ENCODE results near the gene ZNHIT3. TPM values are rescaled to one million over a fixed set of nuclear protein-coding genes. Genes with fewer than 3 reads are reported as not detected.

ZNHIT3 gene
- total and polyA plus RNA-seq, 2 of the 13 experiments (the other 11 are each of a cell fraction or from before 2014, with no cell fraction given) = 66.6 to 77.4 TPM

GRCh38 chr17:36486204-36487194 is at the start of gene ZNHIT3 (continued):
- TF ChIP-seq ZBTB40 (IDR thresholded peaks at IDR 0.05) (no peak), ZBTB40 (CRISPR knock-in tag; IDR thresholded peaks at IDR 0.05) (peak; percentile 27; the same call in 1 of the 2 replicates), ZBTB3 (CRISPR knock-in tag; IDR thresholded peaks at IDR 0.05; ENCODE audit: borderline replicate concordance, low read depth) (no peak; the same call in 1 of the 2 replicates), ZNF256 (CRISPR knock-in tag; conservative IDR thresholded peaks at IDR 0.05) (no peak), ZNF546 (CRISPR knock-in tag; conservative IDR thresholded peaks at IDR 0.05) (peak; percentile 79; the same call in 1 of the 2 replicates), KDM4B (CRISPR knock-in tag; IDR thresholded peaks at IDR 0.05) (no peak), ADNP (CRISPR knock-in tag; IDR thresholded peaks at IDR 0.05) (no peak), PHF5A (CRISPR knock-in tag; IDR thresholded peaks at IDR 0.05; ENCODE audit: low read depth, unreplicated experiment) (no peak), ATF5 (CRISPR knock-in tag; IDR thresholded peaks at IDR 0.05; ENCODE audit: low read depth) (peak; percentile 48; the same call in 1 of the 2 replicates), FOXO1 (CRISPR knock-in tag; IDR thresholded peaks at IDR 0.05) (no peak), ETS1 (CRISPR knock-in tag; IDR thresholded peaks at IDR 0.05) (no peak), SUZ12 (IDR thresholded peaks at IDR 0.05; ENCODE audit: low read depth, low read length) (no peak), E2F5 (CRISPR knock-in tag; conservative IDR thresholded peaks at IDR 0.05) (no peak; the same call in 1 of the 2 replicates), CBX2 (IDR thresholded peaks at IDR 0.05; ENCODE audit: low read depth, low read length) (no peak), CBX2 (CRISPR knock-in tag; IDR thresholded peaks at IDR 0.05; ENCODE audit: low read depth) (no peak)
